Measurements from ENCODE around the gene ALDH4A1. TPM values are rescaled to one million over a fixed set of nuclear protein-coding genes. Genes with fewer than 3 reads are reported as not detected.

The ALDH4A1 gene
- total RNA-seq, 1 experiment from 2014 or later = 26.1 TPM

DNA sequence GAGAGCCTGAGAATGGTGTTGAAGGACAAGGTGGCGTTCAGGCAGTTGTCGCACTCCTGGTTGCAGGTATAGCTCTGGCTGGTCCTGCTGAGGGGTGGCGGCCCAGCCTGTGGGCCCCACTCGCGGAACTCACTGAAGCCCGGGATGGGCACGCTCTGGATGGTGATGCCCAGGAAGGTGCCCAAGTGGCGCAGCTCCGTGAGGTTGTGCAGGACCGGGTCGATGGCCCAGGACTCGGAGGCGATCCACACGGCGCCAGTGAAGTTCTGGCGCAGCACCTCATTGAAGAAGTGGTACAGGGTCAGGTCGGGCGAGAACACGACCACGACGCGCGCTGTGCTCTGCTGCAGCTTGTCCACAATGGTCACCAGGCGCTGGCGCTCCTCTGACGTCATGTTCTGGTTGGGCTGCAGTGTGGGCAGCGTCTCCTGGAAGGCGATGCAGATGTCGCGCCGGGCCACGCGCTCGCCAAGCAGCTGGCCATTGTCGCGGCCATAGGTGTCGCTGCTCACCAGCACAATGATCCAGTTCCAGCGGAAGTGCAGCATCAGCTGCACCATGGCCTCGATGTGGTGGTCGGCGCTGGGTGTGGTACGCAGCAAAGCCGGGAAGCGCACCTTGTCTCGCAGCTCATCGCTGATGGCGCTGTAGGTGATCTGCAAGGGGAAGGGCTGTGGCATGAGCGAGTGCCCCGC is 47.9 kb downstream of the ALDH4A1 start:
- TF ChIP-seq, protein P1, sequence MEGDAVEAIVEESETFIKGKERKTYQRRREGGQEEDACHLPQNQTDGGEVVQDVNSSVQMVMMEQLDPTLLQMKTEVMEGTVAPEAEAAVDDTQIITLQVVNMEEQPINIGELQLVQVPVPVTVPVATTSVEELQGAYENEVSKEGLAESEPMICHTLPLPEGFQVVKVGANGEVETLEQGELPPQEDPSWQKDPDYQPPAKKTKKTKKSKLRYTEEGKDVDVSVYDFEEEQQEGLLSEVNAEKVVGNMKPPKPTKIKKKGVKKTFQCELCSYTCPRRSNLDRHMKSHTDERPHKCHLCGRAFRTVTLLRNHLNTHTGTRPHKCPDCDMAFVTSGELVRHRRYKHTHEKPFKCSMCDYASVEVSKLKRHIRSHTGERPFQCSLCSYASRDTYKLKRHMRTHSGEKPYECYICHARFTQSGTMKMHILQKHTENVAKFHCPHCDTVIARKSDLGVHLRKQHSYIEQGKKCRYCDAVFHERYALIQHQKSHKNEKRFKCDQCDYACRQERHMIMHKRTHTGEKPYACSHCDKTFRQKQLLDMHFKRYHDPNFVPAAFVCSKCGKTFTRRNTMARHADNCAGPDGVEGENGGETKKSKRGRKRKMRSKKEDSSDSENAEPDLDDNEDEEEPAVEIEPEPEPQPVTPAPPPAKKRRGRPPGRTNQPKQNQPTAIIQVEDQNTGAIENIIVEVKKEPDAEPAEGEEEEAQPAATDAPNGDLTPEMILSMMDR (conservative IDR thresholded peaks at IDR 0.05) = no peak
- no peaks in the 10 kb centered on the region for H3K9me3 ChIP-seq (ENCODE audit: control insufficient read depth, low read depth, low read length)
- H3K4me1 Mint-ChIP-seq = no peaks in the 10 kb centered on the region

More for the DNA sequence above, 47.9 kb downstream of the ALDH4A1 start:
- H3K9ac ChIP-seq (ENCODE audit: extremely low read depth, insufficient read length, low read length) = no peak overlapping the region
- no peak overlapping the region for H2BK15ac ChIP-seq (ENCODE audit: low read depth, low read length)
- no peaks in the 10 kb centered on the region for H3K4me1 ChIP-seq (ENCODE audit: insufficient read depth, low read length)
- Mint-ChIP-seq H3K27ac (no peak overlapping the region), H3K36me3 (ENCODE audit: insufficient read depth in 1 of 3, low read depth in 3 of 3) (no peaks in the 10 kb centered on the region), H3K9me3 (no peaks in the 10 kb centered on the region), H3K27me3 (ENCODE audit: low read depth) (peaks cover 25% of the 10 kb centered on the region), H3K4me3 (no peak overlapping the region)
- no peak overlapping the region for H2AK5ac ChIP-seq (ENCODE audit: insufficient read length, low read length)
- H2BK20ac ChIP-seq (ENCODE audit: low read depth, low read length, poor library complexity, severe bottlenecking) = no peak overlapping the region
- no peak overlapping the region for H3K14ac ChIP-seq (ENCODE audit: insufficient read depth, low read length)
- no peak overlapping the region for H3K18ac ChIP-seq (ENCODE audit: insufficient read length, low read depth, low read length)
- H3T11ph ChIP-seq (ENCODE audit: low read length) = no peak overlapping the region
- H3K27ac ChIP-seq (ENCODE audit: insufficient read length, low read depth, low read length) = no peak overlapping the region
- H2BK12ac ChIP-seq (ENCODE audit: insufficient read length, low read depth, low read length) = no peak overlapping the region
- no peak overlapping the region for H3K4ac ChIP-seq (ENCODE audit: low read depth, low read length)
- H4K8ac ChIP-seq (replicated peaks; ENCODE audit: insufficient read length, low read depth, low read length) = no peak overlapping the region
- WGBS (ENCODE audit: extremely low coverage, insufficient read length, low lambda C conversion rate) = no CpG with 5 or more reads among the region's 49 CpGs
- no peaks in the 10 kb centered on the region for H4K20me1 ChIP-seq (ENCODE audit: control insufficient read depth, insufficient read depth, insufficient read length)
- DNase-seq = no peak
- H3K4me2 ChIP-seq (ENCODE audit: insufficient read depth, insufficient read length, low read length) = no peak overlapping the region
- no peaks in the 10 kb centered on the region for H3K23me2 ChIP-seq (ENCODE audit: insufficient read length, low read depth, low read length, poor library complexity, severe bottlenecking)
- no peaks in the 10 kb centered on the region for H3K79me1 ChIP-seq (ENCODE audit: insufficient read depth, low read depth, low read length, poor library complexity, severe bottlenecking)
- H3K27me3 ChIP-seq (ENCODE audit: insufficient read depth, low read length) = peaks cover 2% of the 10 kb centered on the region; the same call in 1 of the 2 replicates
- no peak overlapping the region for H2AFZ ChIP-seq (ENCODE audit: low read length)
- no peak overlapping the region for H4K5ac ChIP-seq (ENCODE audit: insufficient read length, low read depth, low read length)
- no peaks in the 10 kb centered on the region for H3K79me2 ChIP-seq (ENCODE audit: insufficient read depth, low read length)
- no peak overlapping the region for H4K91ac ChIP-seq (ENCODE audit: insufficient read length, low read depth, low read length)
- H3K56ac ChIP-seq (ENCODE audit: insufficient read length, low read depth, low read length) = no peak overlapping the region
- H3K23ac ChIP-seq (ENCODE audit: insufficient read length, low read depth, low read length) = no peak overlapping the region
- no peak overlapping the region for H2BK5ac ChIP-seq (ENCODE audit: insufficient read length, low read length)
- no peak overlapping the region for H2BK120ac ChIP-seq (ENCODE audit: low read depth, low read length, poor library complexity, severe bottlenecking)
